KBM-7 (cell line): ENCODE data around the gene ISCU.

Experiments used
- DNase-seq: peaks from one replicate; pipeline ENCODE4 v3.0.0-alpha.2; 2015
- in situ Hi-C: fragments of 300-500 bp; cut with MboI; formaldehyde crosslinking; loops from 2 replicates; pipeline ENCODE4 v1.14.3; 2020; ENCODE audit warnings: low sequenced_read_pairs, low pct_unique_long_range_greater_than_20kb, mixed read lengths

Gene ISCU

DNA sequence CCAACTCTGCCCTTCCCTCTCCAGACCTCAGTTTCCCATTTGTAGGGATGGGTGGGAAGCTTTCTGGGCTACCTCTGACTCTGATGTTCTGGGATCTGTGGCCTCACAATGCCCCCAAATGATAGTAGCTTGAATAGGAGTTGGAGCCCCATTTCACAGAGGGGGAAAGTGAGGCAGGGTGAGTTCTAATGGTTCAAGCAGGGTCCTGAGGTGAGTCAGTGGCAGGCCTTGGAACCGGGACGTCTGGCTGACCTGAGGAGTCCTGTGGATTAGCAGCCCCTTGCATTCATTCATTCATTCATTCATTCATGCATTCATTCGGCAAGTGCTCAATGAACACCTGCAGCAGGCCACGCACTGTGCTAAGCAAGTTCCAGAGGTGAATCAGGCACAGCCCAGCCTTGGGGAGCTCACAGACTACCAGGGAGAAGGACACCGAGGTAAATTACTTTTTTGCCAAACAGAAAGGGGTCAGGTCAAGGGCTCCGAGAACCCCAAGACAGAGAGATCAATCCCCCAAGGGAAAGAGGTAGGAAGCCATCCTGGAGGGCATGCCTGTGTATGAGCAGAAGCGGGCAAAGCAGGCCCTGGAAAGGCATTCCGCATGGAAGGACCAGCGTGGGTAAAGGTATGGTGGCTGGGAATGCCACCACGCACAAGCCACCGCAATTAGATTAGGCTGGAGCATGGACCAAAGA, 36.3 kb downstream of the ISCU start:
- DNase-seq: no peak
- in situ Hi-C loops: no loop called here

DNA sequence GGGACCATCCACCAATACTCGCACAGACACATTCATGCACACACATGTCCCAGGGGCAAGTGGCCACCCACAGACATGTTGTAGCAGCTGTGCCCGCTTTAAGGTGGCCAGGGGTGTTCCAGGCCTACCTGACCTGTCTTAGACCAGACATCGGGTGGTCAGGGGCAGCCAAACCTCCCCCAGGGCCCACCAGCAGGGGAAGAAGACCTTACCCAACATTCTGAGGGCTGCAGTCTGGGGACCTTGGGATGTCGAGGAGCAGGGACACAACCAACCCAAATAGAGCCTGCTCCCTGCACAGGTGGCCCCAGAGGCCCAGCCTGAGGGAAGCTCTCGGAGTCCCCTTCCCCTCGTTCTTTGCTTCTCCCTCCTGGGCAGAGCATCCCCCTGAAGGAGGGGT, 37.1 kb downstream of the ISCU start:
- DNase-seq: no peak

DNA sequence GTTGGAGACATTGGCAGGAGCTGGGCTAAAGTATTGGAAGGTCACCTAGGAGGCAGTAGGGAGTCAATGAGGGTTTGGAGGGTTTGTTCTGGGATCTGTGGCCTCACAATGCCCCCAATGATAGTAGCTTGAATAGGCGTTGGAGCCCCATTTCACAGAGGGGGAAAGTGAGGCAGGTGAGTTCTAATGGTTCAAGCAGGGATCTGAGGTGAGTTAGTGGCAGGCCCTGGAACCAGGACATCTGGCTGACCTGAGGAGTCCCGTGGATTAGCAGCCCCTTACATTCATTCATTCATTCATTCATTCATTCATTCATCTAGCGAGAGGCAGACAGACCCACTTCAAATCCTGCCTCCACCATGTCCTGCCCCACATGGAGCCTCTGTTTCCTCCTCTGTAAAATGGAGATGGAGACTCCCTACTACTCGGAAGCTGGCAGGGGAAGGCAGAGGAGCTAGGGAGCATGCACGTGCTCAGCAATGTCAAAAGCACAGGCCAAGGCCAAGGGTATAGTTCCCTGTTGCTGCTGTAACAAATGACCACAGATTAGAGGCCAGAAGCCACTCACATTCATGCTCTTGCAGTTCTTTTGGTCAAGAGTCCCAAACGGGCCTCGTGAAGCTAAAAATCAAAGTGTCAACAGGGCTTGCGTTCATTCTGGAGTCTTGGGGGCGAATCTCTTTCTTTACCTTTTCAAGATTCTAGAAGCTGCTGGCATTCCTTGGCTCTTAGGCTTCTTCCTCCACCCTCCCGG, 37.7 kb downstream of the ISCU start:
- in situ Hi-C loops: no loop called here
- no peak for DNase-seq

More for the DNA sequence above, 37.1 kb downstream of the ISCU start:
- in situ Hi-C loops: no loop called here

DNA sequence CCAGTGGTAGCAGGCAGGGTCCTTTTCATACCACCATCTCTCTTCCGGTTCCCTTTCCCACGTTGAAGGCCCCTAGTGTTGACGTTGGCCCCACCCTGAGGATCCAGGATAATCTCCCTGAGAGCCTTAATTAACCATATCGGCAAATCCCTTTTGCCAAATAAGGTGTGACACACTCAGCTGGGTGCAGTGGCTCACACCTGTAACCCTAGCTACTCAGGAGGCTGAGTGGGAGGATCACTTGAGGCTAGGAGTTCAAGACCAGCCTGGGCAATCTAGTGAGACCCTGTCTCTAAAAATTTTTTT, 38.3 kb downstream of the ISCU start:
- no peak for DNase-seq
- in situ Hi-C loops: no loop called here

DNA sequence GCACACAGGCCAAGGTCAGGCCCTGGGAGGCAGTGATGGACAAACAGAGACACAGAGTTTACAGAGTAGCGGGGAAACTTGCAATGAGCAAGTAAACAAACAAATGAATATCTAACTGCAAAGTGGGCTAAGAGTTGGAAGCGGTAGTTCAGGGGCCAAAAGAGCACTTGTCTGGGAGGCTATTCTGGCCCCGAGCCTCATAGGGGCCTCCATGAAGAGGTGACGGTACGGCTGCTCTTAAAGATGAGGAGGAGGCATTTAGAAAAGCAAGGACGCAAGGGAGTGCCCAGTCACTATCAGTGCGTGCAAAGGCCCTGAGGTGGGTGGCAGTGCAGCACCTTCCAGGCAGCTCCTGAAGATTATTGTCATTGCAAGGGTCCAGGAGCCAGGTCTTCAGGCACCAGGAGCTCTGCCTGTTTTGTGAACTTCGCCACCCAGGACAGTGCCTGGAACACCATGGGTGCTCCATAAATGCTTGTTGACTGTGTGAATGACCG, 39.9 kb downstream of the ISCU start:
- in situ Hi-C loops: no loop called here
- no peak for DNase-seq

DNA sequence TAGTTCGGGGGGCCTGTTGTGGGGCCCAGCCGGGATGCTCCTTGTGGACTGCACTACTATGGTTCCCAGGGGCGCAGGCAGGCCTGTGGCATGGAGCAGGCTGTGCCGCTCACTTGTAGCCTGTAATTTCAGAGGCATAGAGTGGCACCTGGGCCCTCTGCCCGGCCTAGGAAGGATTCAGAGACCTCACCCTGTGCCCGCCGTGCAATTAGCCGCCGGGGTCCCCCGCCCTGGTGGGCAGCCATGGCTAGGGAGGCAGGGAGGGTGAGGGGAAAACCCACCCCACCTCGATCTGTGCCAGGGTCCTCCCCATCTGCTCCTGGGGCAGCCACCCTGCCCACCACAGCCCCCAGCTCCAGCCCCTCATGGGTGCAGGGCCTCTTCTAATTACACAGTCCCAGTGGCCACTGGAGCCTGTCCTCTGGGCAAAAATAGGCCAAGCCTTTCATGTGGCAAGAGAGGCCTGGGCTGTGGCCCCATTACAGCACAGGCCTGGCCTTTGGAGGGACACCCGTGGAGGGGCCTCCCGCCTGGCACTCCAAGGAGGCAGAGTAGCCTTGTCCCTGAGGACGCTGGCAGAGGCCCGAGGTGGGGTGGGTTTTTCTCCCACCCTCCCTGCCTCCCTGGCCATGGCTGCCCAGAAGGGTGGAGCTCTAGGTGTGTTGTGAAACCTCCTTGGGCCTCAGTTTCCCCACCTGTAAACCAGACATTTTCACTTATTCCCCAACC, 40.7 kb downstream of the ISCU start:
- DNase-seq: no peak
- in situ Hi-C loops: no loop called here

DNA sequence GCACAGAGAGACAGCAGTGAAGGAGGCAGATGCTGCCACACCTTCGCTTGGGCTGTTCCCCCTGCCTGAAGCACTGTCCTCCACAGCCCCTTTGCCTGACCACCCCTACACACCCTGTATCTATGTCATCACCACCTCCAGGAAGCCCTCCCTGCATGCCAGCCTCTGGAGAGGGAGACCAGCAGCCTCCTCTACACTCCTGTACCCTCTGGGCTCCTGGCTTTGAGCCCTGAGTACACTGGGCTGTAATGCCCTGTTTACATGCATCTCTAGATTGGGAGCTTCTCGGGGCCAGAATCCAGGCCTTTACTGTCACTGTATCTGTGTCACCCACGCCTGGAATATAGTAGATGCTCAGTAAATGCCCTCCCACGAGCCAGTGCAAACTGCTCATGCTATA, 41.3 kb downstream of the ISCU start:
- in situ Hi-C loops: no loop called here
- no peak for DNase-seq

DNA sequence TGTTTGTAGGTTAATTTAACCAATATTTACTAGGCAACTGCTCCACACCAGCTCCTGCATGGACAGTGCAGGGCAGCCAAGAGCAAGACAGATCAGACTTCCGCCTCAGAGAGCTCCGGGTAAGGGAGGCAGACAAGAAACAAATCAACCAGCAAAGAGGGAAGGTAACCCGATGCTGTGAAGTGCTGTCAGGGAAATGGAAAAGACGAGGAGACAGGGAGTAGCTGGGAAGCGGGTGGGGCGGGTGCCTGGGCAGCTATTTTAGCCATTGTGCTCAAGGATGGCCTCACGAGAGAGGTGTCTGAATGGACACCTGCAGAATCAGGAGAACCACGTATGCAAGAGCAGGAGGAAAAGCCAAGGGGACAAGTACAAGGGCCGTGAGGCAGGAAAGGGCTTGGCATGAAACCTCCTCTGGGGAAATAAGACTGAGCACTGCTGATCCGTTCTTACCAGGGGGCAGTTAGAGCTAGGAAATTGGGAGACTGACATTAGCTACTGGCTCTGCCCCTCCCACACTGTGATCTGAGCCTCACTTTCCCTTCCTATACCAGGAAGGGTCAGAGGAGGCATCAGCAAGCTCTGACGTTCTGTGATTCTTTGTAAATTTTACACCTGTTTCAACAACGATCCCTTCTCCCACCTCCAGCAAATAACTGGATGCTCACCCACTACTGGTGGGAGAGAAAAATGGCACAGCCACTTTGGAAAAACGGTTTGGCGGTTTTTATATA, 42.0 kb downstream of the ISCU start:
- no peak for DNase-seq
- in situ Hi-C loops: no loop called here

DNA sequence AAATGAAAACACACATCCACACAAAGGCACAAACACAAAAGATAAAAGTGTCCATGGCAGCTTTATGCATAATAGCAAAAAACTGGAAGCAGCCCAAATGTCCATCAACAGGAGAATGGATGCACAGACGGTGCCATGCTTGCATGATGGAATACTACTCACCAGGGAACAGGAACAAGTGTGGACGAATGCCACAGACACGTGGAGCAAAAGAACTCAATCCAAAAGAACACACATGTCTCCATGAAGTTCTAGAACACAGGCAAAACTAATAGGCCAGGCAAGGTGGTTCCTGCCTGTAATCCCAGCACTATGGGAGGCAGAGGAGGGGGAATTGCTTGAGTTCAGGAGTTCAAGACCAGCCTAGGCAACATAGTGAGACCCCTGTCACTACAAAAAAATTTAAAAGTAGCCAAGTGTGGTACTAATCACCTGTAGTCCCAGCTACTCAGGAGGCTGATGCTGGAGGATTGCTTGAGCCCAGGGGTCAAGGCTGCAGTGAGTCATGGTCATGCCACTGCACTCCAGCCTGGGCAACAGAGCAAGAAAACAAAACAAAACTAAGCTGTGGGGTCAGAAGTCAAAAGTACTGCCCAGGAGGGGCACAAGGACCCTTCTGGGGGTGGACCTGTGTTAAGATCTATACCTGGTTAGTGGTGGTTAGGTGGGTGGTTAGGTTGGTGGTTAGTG, 42.7 kb downstream of the ISCU start:
- in situ Hi-C loops: no loop called here
- peak; percentile 28 for DNase-seq

DNA sequence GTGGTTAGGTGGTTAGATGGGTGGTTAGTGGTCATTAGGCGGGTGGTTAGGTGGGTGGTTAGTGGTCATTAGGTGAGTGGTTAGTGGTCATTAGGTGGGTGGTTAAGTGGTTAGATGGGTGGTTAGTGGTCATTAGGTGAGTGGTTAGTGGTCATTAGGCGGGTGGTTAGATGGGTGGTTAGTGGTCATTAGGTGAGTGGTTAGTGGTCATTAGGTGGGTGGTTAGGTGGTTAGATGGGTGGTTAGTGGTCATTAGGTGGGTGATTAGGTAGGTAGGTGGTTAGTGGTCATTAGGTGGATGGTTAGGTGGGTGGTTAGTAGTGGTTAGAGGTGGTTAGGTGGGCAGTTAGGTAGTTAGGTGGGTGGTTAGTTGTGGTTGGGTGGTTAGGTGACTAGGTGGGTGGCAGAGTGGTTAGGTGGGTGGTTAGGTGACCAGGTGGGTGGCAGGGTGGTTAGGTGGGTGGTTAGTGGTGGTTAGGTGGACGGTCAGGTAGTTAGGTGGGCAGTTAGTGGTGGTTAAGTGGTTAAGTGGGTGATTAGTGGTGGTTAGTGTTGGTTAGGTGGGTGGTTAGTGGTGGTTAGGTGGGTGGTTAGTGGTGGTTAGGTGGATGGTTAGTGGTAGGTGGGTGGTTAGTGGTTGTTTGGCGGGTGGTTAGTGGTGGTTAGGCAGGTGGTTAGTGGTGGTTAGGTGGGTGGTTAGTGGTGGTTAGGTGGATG, 43.5 kb downstream of the ISCU start:
- DNase-seq: no peak
- in situ Hi-C loops: no loop called here

DNA sequence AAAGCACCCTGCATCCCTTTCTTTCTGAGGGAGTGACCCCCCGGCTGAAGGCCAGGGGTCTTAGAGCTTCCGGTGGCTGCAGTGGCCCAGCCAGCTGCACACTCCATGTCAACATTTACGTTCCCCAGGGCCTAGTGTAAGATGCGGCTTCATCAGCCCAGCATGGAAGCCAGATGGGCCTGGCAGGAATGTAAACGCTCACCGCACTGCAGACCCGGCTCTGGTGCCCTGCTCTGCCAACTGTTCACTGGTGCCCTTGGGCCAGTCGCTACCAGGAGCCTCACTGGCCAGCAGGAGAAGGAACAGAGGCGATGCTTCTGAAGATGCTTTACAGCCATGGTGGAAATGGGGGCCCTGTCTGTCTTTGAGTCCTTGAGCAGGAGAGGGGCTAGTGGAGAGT, 44.1 kb downstream of the ISCU start:
- in situ Hi-C loops: no loop called here
- DNase-seq: no peak

DNA sequence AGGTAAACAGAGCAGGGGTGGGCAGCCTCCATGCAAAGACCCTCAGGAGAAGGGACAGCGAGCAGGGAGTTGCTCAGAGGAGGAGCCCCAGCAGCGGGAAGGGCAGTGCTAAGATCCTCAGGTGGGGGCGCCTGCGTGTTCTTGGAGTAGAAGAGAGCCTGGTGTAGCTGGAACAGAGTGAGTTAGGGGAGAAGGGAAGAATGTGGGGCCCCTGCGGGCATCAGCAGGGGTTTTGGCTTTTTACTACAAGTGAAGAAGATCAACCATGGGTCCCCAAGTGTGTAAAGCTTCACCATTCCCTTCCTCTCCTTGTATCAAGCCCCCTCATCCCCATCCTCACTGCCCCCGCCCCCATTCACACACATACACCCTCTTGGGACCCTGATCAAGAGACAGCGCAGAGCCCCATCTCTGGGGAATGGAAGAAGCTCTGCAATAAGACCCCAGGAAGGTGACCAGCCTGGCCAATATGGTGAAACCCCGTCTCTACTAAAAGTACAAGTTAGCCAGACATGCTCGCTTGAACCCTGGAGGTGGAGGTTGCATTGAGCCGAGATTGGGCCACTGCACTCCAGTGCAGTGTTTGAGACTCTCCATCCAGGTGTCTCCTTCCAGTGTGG, 45.7 kb downstream of the ISCU start:
- in situ Hi-C loops: no loop called here
- no peak for DNase-seq

DNA sequence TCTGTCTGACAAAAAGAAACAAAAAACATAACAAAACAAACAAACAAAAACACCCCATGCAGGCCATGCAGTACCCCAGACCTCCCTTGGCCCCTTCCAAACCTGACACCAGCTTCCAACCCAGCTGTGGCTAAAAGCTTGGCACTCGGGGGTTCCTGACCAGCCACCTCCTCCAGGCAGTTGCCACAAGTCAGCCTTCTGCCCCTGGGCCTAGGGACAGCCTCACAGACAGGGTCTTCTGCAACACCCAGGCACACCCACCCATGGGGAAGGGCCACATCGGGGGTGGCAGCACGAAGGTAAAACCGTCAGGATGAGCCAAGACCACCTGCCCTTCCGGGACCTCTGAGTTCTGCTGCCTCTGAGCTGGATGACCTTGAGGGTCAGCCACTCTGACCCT, 46.2 kb downstream of the ISCU start:
- in situ Hi-C loops: no loop called here
- no peak for DNase-seq

DNA sequence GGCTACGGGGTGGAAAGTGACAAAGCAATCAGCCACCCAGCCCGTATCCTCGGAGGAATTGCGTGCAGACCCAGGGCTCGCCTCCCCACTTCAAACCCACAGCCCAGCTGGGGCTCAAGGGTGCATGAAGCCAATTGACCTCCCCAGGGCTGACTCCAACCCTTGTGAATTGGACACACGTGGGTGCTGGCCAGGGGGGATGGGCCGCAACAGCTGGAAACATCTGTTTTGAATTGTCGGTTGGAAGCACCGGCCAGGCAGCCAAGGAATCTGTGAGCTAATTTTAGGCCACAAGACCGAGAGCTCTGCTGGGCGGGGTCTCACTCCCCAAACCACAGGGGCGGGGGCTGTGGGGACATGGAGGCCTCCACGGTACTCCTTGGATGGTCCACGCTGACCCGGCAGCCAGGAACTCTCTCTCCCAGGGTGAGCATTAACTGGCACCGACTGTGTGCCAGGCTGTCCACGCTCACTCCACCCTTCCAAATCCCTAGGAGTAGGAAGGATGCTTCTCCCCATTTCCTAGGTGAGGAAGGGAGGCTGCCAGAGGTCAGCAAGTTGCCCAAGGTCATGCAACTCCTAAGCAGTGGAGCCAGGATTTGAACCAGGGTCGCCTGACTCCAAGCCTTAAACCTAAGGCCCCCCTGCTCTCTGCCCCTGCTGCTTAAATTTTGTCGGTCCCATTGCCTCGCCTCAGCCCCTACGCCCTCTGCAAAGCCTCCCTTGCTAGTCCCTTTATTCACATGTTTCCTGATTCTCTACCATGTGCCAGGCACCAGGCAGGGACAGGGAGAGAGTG, 47.3 kb downstream of the ISCU start:
- DNase-seq: peak; percentile 81
- in situ Hi-C loops: no loop called here

DNA sequence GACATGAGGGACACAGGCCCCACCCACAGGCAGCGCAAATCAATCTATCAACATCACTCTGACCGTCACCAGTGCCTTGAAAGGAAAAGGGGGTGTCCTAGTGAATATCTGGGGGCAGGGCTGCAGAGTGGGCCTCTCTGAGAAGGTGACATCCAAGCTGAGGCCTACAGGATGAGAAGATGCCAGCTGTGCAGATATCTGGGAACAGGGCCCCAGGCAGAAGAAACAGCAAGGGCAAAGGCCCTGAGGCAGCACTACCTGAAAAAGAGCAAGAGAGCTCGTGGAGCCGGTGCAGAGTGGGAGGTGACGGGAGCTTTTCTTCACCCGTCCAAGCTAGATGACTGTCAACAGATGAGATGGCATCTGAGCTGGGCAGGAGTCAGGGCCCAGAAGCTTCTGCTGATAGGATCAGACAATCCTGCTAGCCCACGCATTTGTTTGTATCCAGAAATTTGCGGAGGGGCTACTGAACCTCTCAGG, 48.0 kb downstream of the ISCU start:
- in situ Hi-C loops: no loop called here
- DNase-seq: no peak

DNA sequence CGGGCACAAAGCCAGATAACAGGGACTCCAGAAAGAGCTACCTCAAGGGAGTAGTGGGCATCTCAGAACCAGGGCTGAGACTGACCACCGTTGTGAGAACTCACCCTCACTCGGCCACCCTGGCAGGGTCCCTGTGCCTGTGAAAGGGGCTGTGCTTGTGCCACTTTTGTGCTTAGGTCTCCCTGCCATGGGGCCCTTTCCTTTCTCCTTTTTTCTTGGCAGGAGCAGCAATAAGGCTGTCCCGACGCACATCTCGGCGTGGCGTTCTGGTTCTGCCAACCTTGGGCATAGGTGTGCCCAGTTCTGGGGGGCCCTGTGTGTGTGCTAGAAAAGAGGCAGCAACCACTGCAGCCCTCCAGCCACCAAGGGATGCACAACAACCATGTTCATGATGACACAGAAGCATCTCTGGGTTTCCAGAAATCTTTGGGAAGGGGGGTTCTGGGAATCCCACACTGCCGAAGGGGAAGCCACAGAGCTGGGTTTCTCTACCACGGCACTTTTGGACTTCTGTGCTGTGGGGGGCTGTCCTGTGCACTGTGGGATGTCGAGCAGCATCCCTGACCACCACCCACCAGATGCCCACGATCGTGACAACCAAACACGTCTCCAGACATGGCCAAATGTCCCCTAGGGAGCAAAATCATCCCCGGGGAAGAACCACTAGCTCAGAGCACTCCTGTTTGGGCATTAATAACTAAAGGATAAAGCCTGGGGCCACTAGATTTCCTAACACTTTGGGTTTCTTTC, 48.6 kb downstream of the ISCU start:
- DNase-seq: no peak
- in situ Hi-C loops: no loop called here
